HG03139 (cell line): ENCODE results near the gene NDST1.

Experiments
- ATAC-seq: cut with Tn5 transposase; IDR thresholded peaks from one replicate; pipeline ENCODE4 v1.9.1; 2021; ENCODE audit not compliant: unreplicated experiment

The NDST1 gene

DNA sequence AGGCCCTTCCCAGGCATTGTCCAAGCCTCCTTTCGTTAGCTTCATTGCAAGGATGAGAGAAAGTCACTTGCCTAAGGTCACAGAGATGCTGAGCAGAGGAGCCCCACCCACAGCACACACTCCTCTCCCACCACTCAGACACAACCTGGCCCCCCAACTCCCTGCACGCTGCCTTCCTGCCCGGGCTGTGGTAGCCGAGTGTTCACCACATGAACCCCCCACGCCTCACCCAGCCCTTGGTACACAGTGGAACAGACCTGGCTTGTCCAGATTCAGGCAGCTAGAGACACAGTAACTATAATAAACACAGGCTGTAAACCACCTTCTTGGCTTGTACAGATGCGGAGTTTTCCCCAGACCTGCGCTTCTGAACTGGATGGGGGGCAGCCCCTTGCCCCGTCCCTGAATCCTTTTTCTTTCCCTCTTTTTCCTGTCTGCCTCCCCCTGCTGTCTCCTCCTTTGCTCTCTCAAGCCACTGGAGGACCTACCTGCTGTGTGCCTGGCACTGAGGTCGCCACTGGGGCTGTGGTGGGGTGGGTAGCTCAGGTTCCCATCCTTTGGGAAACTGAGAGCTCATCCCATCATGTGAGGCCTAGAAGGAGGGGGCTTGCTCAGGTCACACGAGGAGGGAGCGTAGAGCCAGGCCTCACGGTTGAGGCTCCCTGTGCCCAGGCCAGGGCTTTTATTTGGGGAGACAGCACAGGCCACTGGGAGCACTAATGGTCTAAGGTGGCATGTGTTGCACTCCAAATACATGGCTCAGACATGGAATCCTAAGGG is 76.8 kb downstream of the NDST1 start:
- ATAC-seq, result no peak

- no peak for ATAC-seq
These were observed 77.9 kb downstream of the NDST1 start for GRCh38 chr5:150585781-150586341.

GRCh38 chr5:150587016-150587415 is 79.1 kb downstream of the NDST1 start:
- ATAC-seq, result no peak

- no peak for ATAC-seq
These were observed 80.1 kb downstream of the NDST1 start for GRCh38 chr5:150587856-150588595.

- ATAC-seq, result no peak
These were observed 80.6 kb downstream of the NDST1 start for GRCh38 chr5:150588596-150588890.

DNA sequence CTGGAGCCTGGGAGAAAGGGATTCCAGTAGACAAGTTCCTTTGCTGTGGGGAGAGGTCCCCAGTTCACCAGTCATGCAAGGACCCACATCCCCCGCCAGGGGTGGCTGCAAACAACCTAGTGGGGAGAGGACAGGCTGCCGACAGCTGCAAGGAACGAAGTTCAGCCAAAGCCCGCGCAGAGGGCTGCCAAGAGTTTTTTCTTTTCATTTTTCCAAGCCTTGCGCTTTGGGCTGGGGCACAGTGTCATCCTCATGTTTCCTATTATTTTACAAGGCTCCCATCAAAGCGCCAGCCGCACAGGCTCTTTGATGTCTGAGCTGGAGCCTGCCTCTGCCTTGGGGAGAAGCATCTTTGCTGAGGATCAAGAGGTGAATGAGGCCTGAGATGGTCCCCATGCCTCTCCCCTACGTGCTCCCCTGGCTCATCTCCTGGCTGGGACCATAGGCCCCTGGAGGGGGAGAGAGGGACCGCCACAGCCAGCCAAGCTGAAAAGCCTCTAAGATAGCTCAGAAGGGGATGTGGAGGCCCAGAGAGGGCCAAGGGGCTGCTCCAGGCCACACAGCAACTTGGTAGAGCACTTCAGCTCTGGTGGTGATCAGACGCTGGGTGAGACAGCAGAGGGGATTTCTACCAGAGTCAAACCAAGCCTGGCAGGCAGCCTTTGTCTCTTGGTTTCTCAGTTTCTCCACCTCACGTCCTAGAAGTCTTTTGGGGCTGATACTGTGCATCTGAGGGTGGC is 82.1 kb downstream of the NDST1 start:
- no peak for ATAC-seq

DNA sequence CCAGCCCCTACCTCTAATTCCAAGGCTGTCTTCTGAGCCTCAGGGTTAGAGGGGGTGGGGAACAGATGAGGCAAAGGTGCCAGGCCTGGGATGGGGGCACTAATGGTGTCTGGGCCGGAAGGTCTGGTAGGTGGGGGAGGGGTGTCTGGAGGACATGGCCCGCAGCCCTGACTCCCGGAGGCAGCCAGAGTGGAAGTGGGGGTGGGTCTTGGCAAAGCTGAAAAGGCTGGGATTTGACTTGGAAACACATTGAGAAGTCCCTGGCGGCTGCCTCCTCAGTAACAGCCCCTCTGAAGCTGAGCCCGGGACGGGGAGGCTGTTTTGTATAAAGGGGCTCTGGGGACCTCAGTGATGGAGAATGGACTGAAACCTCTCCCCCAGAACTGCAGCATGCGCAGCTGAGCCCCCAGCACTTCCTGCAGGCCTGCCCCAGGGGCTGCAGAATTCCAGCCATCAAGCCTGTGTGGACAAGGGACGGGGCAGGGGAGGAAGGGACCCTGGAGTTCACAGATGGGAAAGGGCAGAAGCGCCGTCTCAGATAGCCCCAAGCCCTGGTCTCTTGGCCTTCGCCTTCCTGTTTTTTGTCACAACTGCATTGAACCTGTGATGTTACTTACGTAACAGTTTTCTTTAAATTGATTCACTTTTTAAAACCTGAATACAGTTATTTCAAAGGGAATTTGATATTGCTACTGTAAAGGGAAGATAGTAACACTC is 83.2 kb downstream of the NDST1 start:
- ATAC-seq, result no peak

- ATAC-seq, result no peak
These were observed 85.7 kb downstream of the NDST1 start for GRCh38 chr5:150593593-150593992.

DNA sequence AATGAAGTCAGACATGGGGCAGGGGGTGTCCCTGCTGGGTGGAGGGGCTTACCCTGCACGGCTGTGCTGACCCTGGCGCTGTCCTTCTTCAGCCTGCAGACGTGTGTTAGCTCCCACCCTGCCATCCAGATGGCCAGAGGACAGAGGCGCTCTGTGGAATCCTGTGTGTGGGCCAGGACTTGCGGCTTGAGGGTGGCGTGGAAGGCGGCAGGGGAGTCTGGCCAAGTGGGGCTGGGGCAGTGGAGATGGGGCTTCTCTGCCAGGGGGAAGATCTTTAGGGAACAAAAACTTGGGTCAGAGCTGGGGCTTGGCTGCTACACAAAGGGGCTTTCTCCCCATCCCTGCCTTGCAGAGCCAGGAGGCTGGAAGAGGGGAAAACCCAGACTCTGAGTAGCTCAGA is 86.1 kb downstream of the NDST1 start:
- no peak for ATAC-seq

DNA sequence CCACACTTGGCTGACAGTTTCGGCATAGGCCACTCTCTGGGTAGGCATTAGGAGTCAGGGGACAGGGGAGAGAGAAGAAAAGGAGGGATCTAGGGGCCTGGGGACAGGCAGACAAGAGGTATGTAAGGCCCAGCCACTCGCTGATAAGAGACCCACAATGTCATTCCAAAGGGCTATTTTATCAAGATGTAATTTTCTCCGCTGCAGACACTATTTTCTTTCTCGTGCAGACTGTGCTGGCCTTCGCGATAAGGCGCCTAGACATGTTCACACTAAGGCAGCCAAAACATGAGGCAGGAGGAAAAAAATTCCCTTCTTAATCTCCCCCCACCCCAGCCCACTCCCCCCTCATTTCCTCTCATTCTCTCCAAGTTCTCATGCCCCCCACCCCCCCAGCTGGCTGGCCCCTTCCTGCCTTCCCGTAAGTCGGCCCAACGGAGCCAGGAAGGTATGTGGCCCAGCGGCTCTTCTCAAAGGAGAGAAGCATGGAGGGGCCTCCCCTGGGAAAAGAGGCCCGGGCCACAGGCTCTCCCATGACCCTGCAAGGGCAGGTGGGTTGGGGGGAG is 87.6 kb downstream of the NDST1 start:
- ATAC-seq, result no peak

- no peak for ATAC-seq
These were observed 88.4 kb downstream of the NDST1 start for GRCh38 chr5:150596313-150596712.

DNA sequence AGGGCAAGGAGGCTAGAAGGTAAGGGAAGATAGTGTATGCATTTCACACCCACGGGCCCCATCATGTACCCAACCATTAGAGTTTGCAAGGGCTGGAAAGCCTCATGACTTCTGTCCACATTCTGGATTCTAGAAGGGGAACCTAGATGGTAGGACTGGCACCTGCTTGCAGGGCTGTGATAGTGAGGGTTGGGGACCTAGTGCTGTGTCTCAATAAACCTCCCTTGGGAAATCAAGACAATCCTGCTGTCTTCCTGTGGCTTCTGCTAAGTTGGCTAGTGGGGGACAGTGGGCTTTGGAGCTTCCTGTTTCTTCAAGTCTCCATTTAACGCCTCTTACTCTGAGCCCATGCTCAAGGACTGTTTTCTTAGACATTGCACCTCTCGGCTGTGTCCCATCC is 88.9 kb downstream of the NDST1 start:
- no peak for ATAC-seq

DNA sequence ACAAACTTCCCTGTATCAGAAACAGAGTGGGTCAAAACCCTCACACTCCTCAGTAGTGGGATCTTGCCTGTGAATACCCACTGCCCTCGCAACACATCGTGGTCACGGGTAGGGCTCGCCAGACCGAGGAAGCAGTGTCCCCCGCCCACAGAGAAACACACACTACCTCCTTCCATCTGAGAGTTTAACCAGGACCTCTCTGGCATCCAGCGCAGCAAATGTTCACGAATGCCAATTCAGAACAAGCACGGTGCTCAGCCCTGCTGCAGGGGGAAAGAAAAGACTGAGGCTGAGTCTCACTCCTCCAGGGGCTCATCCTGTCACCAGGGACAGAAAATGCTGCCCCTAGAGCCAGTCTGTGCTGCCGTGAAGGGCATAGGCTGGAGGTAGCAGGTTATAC is 90.1 kb downstream of the NDST1 start:
- ATAC-seq, result no peak

- no peak for ATAC-seq
These were observed 90.9 kb downstream of the NDST1 start for GRCh38 chr5:150598821-150599273.

GRCh38 chr5:150599281-150599680 is 91.3 kb downstream of the NDST1 start:
- no peak for ATAC-seq

- ATAC-seq, result no peak
These were observed 92.1 kb downstream of the NDST1 start for GRCh38 chr5:150599917-150600511.

- no peak for ATAC-seq
These were observed 92.9 kb downstream of the NDST1 start for GRCh38 chr5:150600616-150601490.

GRCh38 chr5:150601491-150602345 is 93.8 kb downstream of the NDST1 start:
- no peak for ATAC-seq
